Adrenal gland (tissue), 12 donors: ENCODE results near the gene ISCA2. TPM values are rescaled to one million over a fixed set of nuclear protein-coding genes. Genes with fewer than 3 reads are reported as not detected.

Experiments used
- DNase-seq, 7 donors: peaks; one replicate each; pipeline ENCODE4 v3.0.0-alpha.2; 2019 to 2020
- H3K27ac ChIP-seq, 5 donors: fragments of 200-600 bp; sonication (generic) in 4 of 5; 1 replicate in 3 of 5; 2 replicates in 2 of 5; pipeline versions ENCODE4 v1.5.1 to v1.8.0; 2016 to 2020; ENCODE audit warnings: mild to moderate bottlenecking in 1 of 5
- H3K27me3 ChIP-seq: fragments of 200-600 bp; 2 replicates; pipeline ENCODE4 v1.8.0; 2021
- H3K36me3 ChIP-seq, 2 donors: fragments of 200-600 bp; replicated peaks in 1 of 2; 1 replicate in 1 of 2; 2 replicates in 1 of 2; pipeline versions ENCODE4 v1.5.1 to v1.8.0; 2018 to 2022
- H3K4me1 ChIP-seq, 2 donors: fragments of 200-600 bp; replicated peaks in 1 of 2; 1 replicate in 1 of 2; 2 replicates in 1 of 2; pipeline versions ENCODE4 v1.5.1 to v1.8.0; 2018 to 2021
- H3K4me3 ChIP-seq, 4 donors: fragments of 200-600 bp; sonication (generic) in 3 of 4; one replicate each; pipeline ENCODE4 v1.5.1; 2016 to 2018
- H3K9me3 ChIP-seq, 3 donors: fragments of 200-600 bp; sonication (generic) in 1 of 3; replicated peaks in 1 of 3; 1 replicate in 2 of 3; 2 replicates in 1 of 3; pipeline versions ENCODE4 v1.5.1 to v1.8.0; 2016 to 2021
- CTCF ChIP-seq, 6 experiments: fragments of 450-650 bp in 4 of 6; fragments of 200-600 bp in 2 of 6; sonication (generic) in 1 of 6; IDR thresholded peaks; 1 replicate in 5 of 6; 2 replicates in 1 of 6; pipeline versions ENCODE4 v1.5.1 to v1.8.0; 2016 to 2021; ENCODE audit warnings: antibody characterized with exemption in 6 of 6, mild to moderate bottlenecking in 2 of 6, moderate library complexity in 1 of 6
- POLR2A ChIP-seq, 2 donors: fragments of 450-650 bp; IDR thresholded peaks; one replicate each; pipeline ENCODE4 v1.6.1; 2017; ENCODE audit warnings: antibody characterized with exemption in 2 of 2, mild to moderate bottlenecking in 2 of 2, moderate library complexity in 1 of 2
- WGBS, 4 donors: extraction: QIAGEN DNeasy Blood & Tissue Kit in 2 of 4; methylation state at CpG; one replicate each; pipeline versions ENCODE4 v1.1.5 to v1.1.7; 2013 to 2017; 5-methylcytosine and 5-hydroxymethylcytosine counted together
- intact Hi-C, 2 donors: fragments of 100-400 bp; cut with DNase I; formaldehyde crosslinking; loops; one replicate each; pipeline versions ENCODE4 v1.14.1 to v1.15.0; 2022 to 2023
- polyA plus RNA-seq, 3 donors: library from polyadenylated mRNA; stranded (reverse); fragments of 200-250 nt in 2 of 3; fragments of 350-450 nt in 1 of 3; fragmentation: Illumina TruSeq in 1 of 3; extraction: RNeasy Lipid Tissue Mini Kit (QIAGEN cat#74804) in 1 of 3; gene quantifications; one replicate each; pipeline ENCODE4 v1.2.3, GENCODE V29; 2013 to 2014
- total RNA-seq, 9 donors: library from RNA; depleted of rRNA in 4 of 9; stranded (reverse); fragments of >200 nt in 4 of 9; fragments of 120-200 nt in 1 of 9; fragmentation: NEBNext Ultra II Directional in 1 of 9; extraction: Animal tissue kit (Norgen Biotek cat#: 25700) in 1 of 9; gene quantifications; one replicate each; pipeline versions ENCODE4 v1.1.0 to v1.2.4, GENCODE V29; 2013 to 2023
- donor health status: healthy with polysubstance abuse.
- donor health status: Bipolar disorder and iron deficiency.
- donor health status: DM: yes; HTN: yes; CAD: no.
- donor health status: DM: no; HTN: no; CAD: no.
- donor health status: DM: no; HTN: no; CAD: no.
- donor health status: DM: yes; HTN: yes; CAD: no.

ISCA2 gene
- total and polyA plus RNA-seq, 12 donors, result 13.2 to 63.6 (median 47.4) TPM

DNA sequence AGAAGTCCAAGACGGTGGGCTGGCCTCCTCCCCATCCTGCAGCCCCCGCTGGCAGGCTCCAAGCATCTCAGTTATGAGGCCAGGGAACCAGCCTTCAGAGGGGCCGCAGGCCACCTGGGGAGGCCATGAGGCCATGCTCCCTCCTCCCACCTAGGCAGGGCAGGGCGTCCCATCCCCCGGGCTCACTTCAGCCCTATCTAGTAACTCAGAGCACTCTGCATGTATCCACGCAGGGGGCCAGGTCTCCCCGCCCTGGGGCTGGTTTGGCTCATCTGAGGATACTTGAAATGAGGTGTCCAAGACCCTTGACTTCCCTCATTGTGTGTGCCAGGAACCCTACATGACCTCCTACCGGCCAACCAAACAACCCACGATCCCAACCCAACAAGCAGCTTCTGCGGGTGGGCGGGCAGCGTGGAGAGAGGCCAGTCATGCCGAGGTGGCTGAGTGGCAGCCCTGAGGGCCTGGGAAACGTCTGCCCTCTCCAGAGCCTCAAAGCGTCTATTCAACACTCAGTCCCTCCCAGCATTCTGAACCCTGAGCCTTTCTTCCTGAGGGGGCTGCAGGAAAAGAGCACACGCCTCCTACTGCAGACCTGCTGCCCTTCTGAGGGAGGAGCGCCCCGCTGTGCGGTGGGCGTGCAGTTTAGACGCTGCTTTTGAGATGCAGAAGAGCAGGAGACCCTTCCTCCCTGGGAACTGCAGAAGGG lies 16.8 kb downstream of the ISCA2 start:
- Histone ChIP-seq H3K4me3 (no peak overlapping the region), H3K36me3 (no peaks in the 10 kb centered on the region), H3K27ac (no peak overlapping the region), H3K9me3 (no peaks in the 10 kb centered on the region), H3K4me1 (no peaks in the 10 kb centered on the region), H3K27me3 (no peaks in the 10 kb centered on the region)
- intact Hi-C loops, result no loop called here
- no peak for DNase-seq
- TF ChIP-seq POLR2A (IDR thresholded peaks at IDR 0.05) (no peak), CTCF (IDR thresholded peaks at IDR 0.05) (no peak)
- 76 to 80% (median 80%) methylated on average over 13 to 21 of the region's 21 CpGs; no CpG with 5 or more reads in 1 of the 4 donors for WGBS, 4 donors

DNA sequence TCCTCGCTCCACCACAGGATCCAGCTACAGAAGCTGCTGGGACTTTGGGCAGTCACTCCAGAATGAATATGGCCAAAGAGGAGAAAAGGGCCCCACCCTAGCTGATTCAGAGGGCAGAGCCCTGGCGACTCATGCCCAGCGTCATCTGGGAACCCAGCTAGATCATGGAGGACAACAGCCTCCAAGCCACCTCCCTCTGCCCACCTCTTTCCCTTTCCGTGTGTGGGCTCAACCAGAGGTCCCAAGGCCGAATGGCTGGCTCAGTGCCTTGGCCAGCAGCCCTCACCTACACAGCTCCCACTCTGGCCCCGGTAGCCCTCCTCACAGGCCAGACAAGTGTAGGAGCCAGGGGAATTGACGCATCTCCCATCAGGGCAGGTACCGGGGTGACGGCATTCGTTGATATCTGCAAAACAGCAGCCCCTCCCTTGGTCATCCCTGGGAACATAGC lies 17.4 kb downstream of the ISCA2 start:
- peak in 2 of 7 donors; percentile 40 to 41 for DNase-seq
- H3K27ac ChIP-seq, result no peak overlapping the region

GRCh38 chr14:74511966-74512830 lies 18.6 kb downstream of the ISCA2 start:
- H3K4me1 ChIP-seq, result peaks cover 6 to 7% of the 10 kb centered on the region in 2 donors
- no peaks in the 10 kb centered on the region for H3K36me3 ChIP-seq
- intact Hi-C loops, result no loop called here
- H3K27ac ChIP-seq, result no peak overlapping the region
- DNase-seq, result no peak
- H3K27me3 ChIP-seq, result no peaks in the 10 kb centered on the region
- H3K9me3 ChIP-seq, result no peaks in the 10 kb centered on the region
- TF ChIP-seq CTCF (IDR thresholded peaks at IDR 0.05), result no peak
- no peak for TF ChIP-seq POLR2A (IDR thresholded peaks at IDR 0.05)
- 80 to 85% (median 82%) methylated on average over 9 to 10 of the region's 10 CpGs for WGBS, 4 donors
- H3K4me3 ChIP-seq, result no peak overlapping the region

More for the DNA sequence above, 17.4 kb downstream of the ISCA2 start:
- H3K27me3 ChIP-seq, result no peaks in the 10 kb centered on the region
- no peaks in the 10 kb centered on the region for H3K9me3 ChIP-seq
- H3K4me1 ChIP-seq, result no peaks in the 10 kb centered on the region
- no peak overlapping the region for H3K4me3 ChIP-seq
- WGBS, 4 donors, result 70 to 89% (median 72%) methylated on average over 5 to 10 of the region's 10 CpGs
- H3K36me3 ChIP-seq, result no peaks in the 10 kb centered on the region
- TF ChIP-seq CTCF (IDR thresholded peaks at IDR 0.05) (no peak), POLR2A (IDR thresholded peaks at IDR 0.05) (no peak)
- intact Hi-C loops, result no loop called here

DNA sequence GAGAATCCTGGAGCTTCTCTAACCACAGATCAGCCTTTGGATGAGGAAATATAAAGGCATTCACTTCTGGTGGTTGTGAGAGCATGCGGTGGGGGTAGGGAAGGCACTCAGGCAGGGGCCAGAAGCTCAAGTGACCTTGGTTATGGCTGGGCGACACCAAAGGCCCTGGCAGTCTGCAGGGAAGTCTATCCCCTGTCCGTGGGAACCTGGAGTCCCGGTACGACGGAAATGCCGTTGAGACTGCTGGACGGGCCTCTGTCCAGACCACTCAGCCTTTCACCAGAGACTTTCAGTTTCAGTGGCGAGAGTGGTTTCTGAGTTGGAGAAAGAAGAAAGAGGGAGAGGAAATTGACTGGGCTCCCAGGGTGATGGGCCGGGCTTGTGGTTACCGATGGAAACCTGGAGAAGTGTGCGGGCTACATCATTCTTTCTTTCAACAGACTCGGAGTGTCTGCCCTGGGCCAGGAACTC lies 20.9 kb downstream of the ISCA2 start:
- H3K27ac ChIP-seq, result peak overlapping the region in 2 of 5 donors; percentile 40 to 50

More for the DNA sequence above, 20.9 kb downstream of the ISCA2 start:
- DNase-seq, result peak in 3 of 7 donors; percentile 46 to 55 (median 52)
- no peaks in the 10 kb centered on the region for H3K9me3 ChIP-seq
- H3K4me1 ChIP-seq, result peaks cover 7 to 8% of the 10 kb centered on the region in 2 donors
- H3K4me3 ChIP-seq, result no peak overlapping the region
- no peaks in the 10 kb centered on the region for H3K36me3 ChIP-seq
- no peak for TF ChIP-seq POLR2A (IDR thresholded peaks at IDR 0.05)
- intact Hi-C loops, result no loop called here
- no peaks in the 10 kb centered on the region for H3K27me3 ChIP-seq
- WGBS, 4 donors, result 43 to 72% (median 67%) methylated on average over 12 to 13 of the region's 13 CpGs
